C4-2B (cell line): Measurements from ENCODE around the gene TRIM14.

Experiments used
- ZFX ChIP-seq: fragments of 450-650 bp; IDR thresholded peaks from 2 replicates; pipeline ENCODE4 v1.6.1; 2017
- TF ChIP-seq, protein P1 (sequence below): fragments of 450-650 bp; conservative IDR thresholded peaks from 2 replicates; pipeline ENCODE4 v1.5.1; 2017; ENCODE audit warnings: mild to moderate bottlenecking

GRCh38 chr9:98100456-98100855 lies 18.6 kb downstream of the TRIM14 start:
- TF ChIP-seq, protein P1, sequence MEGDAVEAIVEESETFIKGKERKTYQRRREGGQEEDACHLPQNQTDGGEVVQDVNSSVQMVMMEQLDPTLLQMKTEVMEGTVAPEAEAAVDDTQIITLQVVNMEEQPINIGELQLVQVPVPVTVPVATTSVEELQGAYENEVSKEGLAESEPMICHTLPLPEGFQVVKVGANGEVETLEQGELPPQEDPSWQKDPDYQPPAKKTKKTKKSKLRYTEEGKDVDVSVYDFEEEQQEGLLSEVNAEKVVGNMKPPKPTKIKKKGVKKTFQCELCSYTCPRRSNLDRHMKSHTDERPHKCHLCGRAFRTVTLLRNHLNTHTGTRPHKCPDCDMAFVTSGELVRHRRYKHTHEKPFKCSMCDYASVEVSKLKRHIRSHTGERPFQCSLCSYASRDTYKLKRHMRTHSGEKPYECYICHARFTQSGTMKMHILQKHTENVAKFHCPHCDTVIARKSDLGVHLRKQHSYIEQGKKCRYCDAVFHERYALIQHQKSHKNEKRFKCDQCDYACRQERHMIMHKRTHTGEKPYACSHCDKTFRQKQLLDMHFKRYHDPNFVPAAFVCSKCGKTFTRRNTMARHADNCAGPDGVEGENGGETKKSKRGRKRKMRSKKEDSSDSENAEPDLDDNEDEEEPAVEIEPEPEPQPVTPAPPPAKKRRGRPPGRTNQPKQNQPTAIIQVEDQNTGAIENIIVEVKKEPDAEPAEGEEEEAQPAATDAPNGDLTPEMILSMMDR: no peak
- no peak for TF ChIP-seq ZFX
